H9 (cell line): Measurements from ENCODE around the gene SKAP1. TPM values are rescaled to one million over a fixed set of nuclear protein-coding genes. Genes with fewer than 3 reads are reported as not detected.

Experiments
- DNase-seq: peaks from one replicate; pipeline ENCODE4 v3.0.0-alpha.2; 2017
- H2AFZ ChIP-seq: one replicate; pipeline ENCODE4 v1.6.1; 2013; ENCODE audit warnings: mild to moderate bottlenecking, low read length, control low read depth, moderate library complexity
- H2AK5ac ChIP-seq: 2 replicates; pipeline ENCODE4 v1.6.1; 2013; ENCODE audit warnings: low read length, control low read depth, mixed read lengths; ENCODE audit not compliant: insufficient read length
- H2BK120ac ChIP-seq: one replicate; pipeline ENCODE4 v1.6.1; 2013; ENCODE audit warnings: low read depth, mild to moderate bottlenecking, low read length, control low read depth, inconsistent platforms; ENCODE audit not compliant: poor library complexity, severe bottlenecking
- H2BK12ac ChIP-seq: 2 replicates; pipeline ENCODE4 v1.6.1; 2013; ENCODE audit warnings: low read length, control low read depth, mixed read lengths, low read depth; ENCODE audit not compliant: insufficient read length
- H2BK15ac ChIP-seq: 2 replicates; pipeline ENCODE4 v1.6.1; 2013; ENCODE audit warnings: low read depth, low read length, control low read depth
- H2BK20ac ChIP-seq: one replicate; pipeline ENCODE4 v1.6.1; 2013; ENCODE audit warnings: low read depth, mild to moderate bottlenecking, low read length, control low read depth, inconsistent platforms; ENCODE audit not compliant: poor library complexity, severe bottlenecking
- H2BK5ac ChIP-seq: 2 replicates; pipeline ENCODE4 v1.6.1; 2013; ENCODE audit warnings: low read length, control low read depth, mixed read lengths; ENCODE audit not compliant: insufficient read length
- H3K14ac ChIP-seq: 2 replicates; pipeline ENCODE4 v1.6.1; 2013; ENCODE audit warnings: low read length, control low read depth; ENCODE audit not compliant: insufficient read depth
- H3K18ac ChIP-seq: 2 replicates; pipeline ENCODE4 v1.6.1; 2013; ENCODE audit warnings: low read depth, mild to moderate bottlenecking, mixed read lengths, low read length, control low read depth; ENCODE audit not compliant: insufficient read length
- H3K23ac ChIP-seq: 2 replicates; pipeline ENCODE4 v1.6.1; 2013; ENCODE audit warnings: low read length, control low read depth, mixed read lengths, low read depth; ENCODE audit not compliant: insufficient read length
- H3K23me2 ChIP-seq: 2 replicates; pipeline ENCODE4 v1.6.1; 2013; ENCODE audit warnings: low read depth, mild to moderate bottlenecking, mixed read lengths, low read length, control low read depth; ENCODE audit not compliant: insufficient read length, poor library complexity, severe bottlenecking
- H3K27ac ChIP-seq: 2 replicates; pipeline ENCODE4 v1.5.1; 2013; ENCODE audit warnings: low read length, control low read depth, mixed read lengths, low read depth; ENCODE audit not compliant: insufficient read length
- H3K27me3 ChIP-seq: 2 replicates; pipeline ENCODE4 v1.6.1; 2013; ENCODE audit warnings: low read length, control low read depth, inconsistent platforms; ENCODE audit not compliant: insufficient read depth
- H3K4ac ChIP-seq: 2 replicates; pipeline ENCODE4 v1.6.1; 2013; ENCODE audit warnings: low read depth, mild to moderate bottlenecking, control low read depth, inconsistent platforms, low read length, moderate library complexity
- H3K4me1 ChIP-seq: 2 replicates; pipeline ENCODE4 v1.6.1; 2013; ENCODE audit warnings: low read length, control low read depth, inconsistent platforms; ENCODE audit not compliant: insufficient read depth
- H3K4me2 ChIP-seq: 2 replicates; pipeline ENCODE4 v1.6.1; 2013; ENCODE audit warnings: low read length, control low read depth, mixed read lengths; ENCODE audit not compliant: insufficient read length, insufficient read depth
- H3K56ac ChIP-seq: 2 replicates; pipeline ENCODE4 v1.6.1; 2013; ENCODE audit warnings: low read depth, mild to moderate bottlenecking, mixed read lengths, low read length, control low read depth; ENCODE audit not compliant: insufficient read length
- H3K79me1 ChIP-seq: 2 replicates; pipeline ENCODE4 v1.6.1; 2013; ENCODE audit warnings: low read depth, mild to moderate bottlenecking, moderate library complexity, low read length, control low read depth, inconsistent platforms; ENCODE audit not compliant: insufficient read depth, poor library complexity, severe bottlenecking
- H3K79me2 ChIP-seq: 2 replicates; pipeline ENCODE4 v1.6.1; 2013; ENCODE audit warnings: low read length, control low read depth, inconsistent platforms; ENCODE audit not compliant: insufficient read depth
- H3K9ac ChIP-seq: 2 replicates; pipeline ENCODE4 v1.6.1; 2013; ENCODE audit warnings: low read length, control low read depth, mixed read lengths; ENCODE audit not compliant: insufficient read length; ENCODE audit errors: extremely low read depth
- H3K9me3 ChIP-seq: one replicate; pipeline ENCODE4 v1.6.1; 2013; ENCODE audit warnings: low read depth, low read length, inconsistent platforms; ENCODE audit not compliant: control insufficient read depth
- H3T11ph ChIP-seq: one replicate; pipeline ENCODE4 v1.6.1; 2013; ENCODE audit warnings: mild to moderate bottlenecking, low read length, control low read depth, inconsistent platforms
- H4K20me1 ChIP-seq: one replicate; pipeline ENCODE4 v1.6.1; 2013; ENCODE audit not compliant: control insufficient read depth, insufficient read length, insufficient read depth
- H4K5ac ChIP-seq: 2 replicates; pipeline ENCODE4 v1.6.1; 2013; ENCODE audit warnings: low read depth, mild to moderate bottlenecking, mixed read lengths, low read length, control low read depth; ENCODE audit not compliant: insufficient read length
- H4K8ac ChIP-seq: replicated peaks from 2 replicates; pipeline ENCODE4 v1.6.1; 2013; ENCODE audit warnings: low read length, control low read depth, mixed read lengths, low read depth; ENCODE audit not compliant: insufficient read length
- H4K91ac ChIP-seq: 2 replicates; pipeline ENCODE4 v1.6.1; 2013; ENCODE audit warnings: low read depth, mild to moderate bottlenecking, moderate library complexity, mixed read lengths, low read length, control low read depth; ENCODE audit not compliant: insufficient read length
- H3K27ac Mint-ChIP-seq, 3 experiments: 2 replicates in 2 of 3; 3 replicates in 1 of 3; pipeline ENCODE4 v1.8.0; 2020 to 2021; ENCODE audit warnings: mixed read lengths in 3 of 3, mild to moderate bottlenecking in 1 of 3, moderate library complexity in 1 of 3
- H3K27me3 Mint-ChIP-seq: 2 replicates; pipeline ENCODE4 v1.8.0; 2021; ENCODE audit warnings: low read depth, mild to moderate bottlenecking, moderate library complexity, mixed read lengths
- H3K36me3 Mint-ChIP-seq, 3 experiments: 2 replicates in 2 of 3; 3 replicates in 1 of 3; pipeline ENCODE4 v1.8.0; 2020 to 2021; ENCODE audit warnings: low read depth in 3 of 3, mixed read lengths in 3 of 3; ENCODE audit not compliant: insufficient read depth in 1 of 3
- H3K4me1 Mint-ChIP-seq, 2 experiments: 2 replicates each; pipeline ENCODE4 v1.8.0; 2020; ENCODE audit warnings: mixed read lengths in 2 of 2
- H3K4me3 Mint-ChIP-seq, 2 experiments: 2 replicates in 1 of 2; 3 replicates in 1 of 2; pipeline ENCODE4 v1.8.0; 2020 to 2021; ENCODE audit warnings: mild to moderate bottlenecking in 2 of 2, mixed read lengths in 2 of 2, moderate library complexity in 1 of 2
- H3K9me3 Mint-ChIP-seq, 2 experiments: 2 replicates in 1 of 2; 3 replicates in 1 of 2; pipeline ENCODE4 v1.8.0; 2020; ENCODE audit warnings: mild to moderate bottlenecking in 2 of 2, mixed read lengths in 2 of 2, moderate library complexity in 1 of 2
- CTCF ChIP-seq: fragments of 200-600 bp; sonication (generic); conservative IDR thresholded peaks from 3 replicates; pipeline ENCODE4 v1.8.0; 2021; ENCODE audit warnings: antibody characterized with exemption, mild to moderate bottlenecking
- WGBS: extraction: QIAGEN DNeasy Blood & Tissue Kit; methylation state at CpG from one replicate; pipeline ENCODE4 v1.1.7; 2013; ENCODE audit warnings: missing lambda C conversion rate, low lambda C conversion rate, mixed read lengths; ENCODE audit not compliant: insufficient read length; ENCODE audit errors: extremely low coverage; 5-methylcytosine and 5-hydroxymethylcytosine counted together
- total RNA-seq: library from RNA; stranded (reverse); gene quantifications from 2 replicates; pipeline ENCODE4 v1.2.1, GENCODE V29; 2021

SKAP1 gene
- total RNA-seq, 1 experiment from 2014 or later, result not detected

DNA sequence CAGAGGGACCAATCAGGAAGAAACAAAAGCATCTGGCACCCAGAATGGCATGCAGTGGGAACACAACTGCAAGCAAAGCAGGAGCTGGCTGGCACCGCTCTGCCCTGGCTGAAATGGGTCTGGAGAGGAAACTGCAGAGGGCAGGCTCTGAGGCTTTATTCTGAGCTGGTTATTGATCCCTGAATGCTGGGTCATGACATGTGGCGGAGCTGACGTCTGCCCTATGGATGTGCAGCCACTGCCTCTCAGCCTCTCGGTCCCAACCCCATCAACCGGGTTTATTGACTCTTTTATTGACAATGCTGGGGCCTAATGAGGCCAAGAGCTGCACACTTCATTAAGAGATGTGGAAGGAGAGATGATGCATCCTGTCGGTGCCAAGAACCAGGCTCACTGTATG is 3.9 kb upstream of the SKAP1 start:
- H3K36me3 Mint-ChIP-seq, result no peaks in the 10 kb centered on the region; a peak in 1 of 7 replicates
- H4K91ac ChIP-seq, result no peak overlapping the region
- peaks cover 15% of the 10 kb centered on the region for H3K27me3 ChIP-seq
- H2BK15ac ChIP-seq, result no peak overlapping the region
- no peak overlapping the region for H3K23ac ChIP-seq
- peaks cover 7 to 11% of the 10 kb centered on the region in 2 experiments; a peak in 3 of 4 replicates for H3K4me1 Mint-ChIP-seq
- H3K56ac ChIP-seq, result no peak overlapping the region
- no peak overlapping the region for H2BK20ac ChIP-seq
- H2BK12ac ChIP-seq, result no peak overlapping the region
- no peaks in the 10 kb centered on the region for H3K23me2 ChIP-seq
- H3K27ac ChIP-seq, result no peak overlapping the region
- H2AFZ ChIP-seq, result no peak overlapping the region
- H3K14ac ChIP-seq, result no peak overlapping the region
- H3K9me3 ChIP-seq, result no peaks in the 10 kb centered on the region
- H2BK5ac ChIP-seq, result no peak overlapping the region
- WGBS, result no CpG with 5 or more reads among the region's 6 CpGs
- no peak overlapping the region for H4K5ac ChIP-seq
- H3K4me2 ChIP-seq, result no peak overlapping the region
- H2BK120ac ChIP-seq, result no peak overlapping the region
- no peak overlapping the region for H3K18ac ChIP-seq
- H2AK5ac ChIP-seq, result no peak overlapping the region
- no peak overlapping the region for H3K4ac ChIP-seq
- no peak for TF ChIP-seq CTCF
- no peak overlapping the region for H3K4me3 Mint-ChIP-seq
- no peak overlapping the region for H4K8ac ChIP-seq
- H3K27me3 Mint-ChIP-seq, result peaks cover 93% of the 10 kb centered on the region
- no peak for DNase-seq
- no peaks in the 10 kb centered on the region for H3K79me1 ChIP-seq
- no peaks in the 10 kb centered on the region for H3K9me3 Mint-ChIP-seq
- H3T11ph ChIP-seq, result no peak overlapping the region
- H3K79me2 ChIP-seq, result no peaks in the 10 kb centered on the region
- H4K20me1 ChIP-seq, result no peaks in the 10 kb centered on the region
- no peak overlapping the region for H3K27ac Mint-ChIP-seq
- H3K9ac ChIP-seq, result no peak overlapping the region
- no peaks in the 10 kb centered on the region for H3K4me1 ChIP-seq
